Stimulated activated naive CD8-positive, alpha-beta T cell treated with anti-CD3 and anti-CD28 coated beads, Interleukin-15, Interleukin-2, amounts not matched to agents 100 ng/mL and 50 ng/mL, for 24 hours (primary cell): ENCODE results near the gene TMEM220.

Source experiments
- H3K27ac Mint-ChIP-seq: one replicate; pipeline ENCODE4 v1.8.0; 2021; ENCODE audit warnings: mild to moderate bottlenecking, mixed read lengths
- H3K27me3 Mint-ChIP-seq: one replicate; pipeline ENCODE4 v1.8.0; 2021; ENCODE audit warnings: mixed read lengths
- H3K36me3 Mint-ChIP-seq: one replicate; pipeline ENCODE4 v1.8.0; 2021; ENCODE audit warnings: low read depth, mixed read lengths
- H3K4me1 Mint-ChIP-seq: one replicate; pipeline ENCODE4 v1.8.0; 2021; ENCODE audit warnings: low read depth, mixed read lengths
- H3K4me3 Mint-ChIP-seq: one replicate; pipeline ENCODE4 v1.8.0; 2021; ENCODE audit warnings: mild to moderate bottlenecking, mixed read lengths
- H3K9me3 Mint-ChIP-seq: one replicate; pipeline ENCODE4 v1.8.0; 2021; ENCODE audit warnings: mixed read lengths

TMEM220 gene

GRCh38 chr17:10761281-10761680 lies 31.5 kb upstream of the TMEM220 start:
- Mint-ChIP-seq H3K4me1 (no peaks in the 10 kb centered on the region), H3K4me3 (no peak overlapping the region), H3K27me3 (no peaks in the 10 kb centered on the region), H3K9me3 (peaks cover 3% of the 10 kb centered on the region), H3K27ac (no peak overlapping the region), H3K36me3 (no peaks in the 10 kb centered on the region)

GRCh38 chr17:10758062-10758461 lies 28.2 kb upstream of the TMEM220 start:
- H3K27ac Mint-ChIP-seq, result no peak overlapping the region
- H3K4me3 Mint-ChIP-seq, result no peak overlapping the region
- H3K9me3 Mint-ChIP-seq, result no peaks in the 10 kb centered on the region
- H3K27me3 Mint-ChIP-seq, result no peaks in the 10 kb centered on the region
- no peaks in the 10 kb centered on the region for H3K36me3 Mint-ChIP-seq
- H3K4me1 Mint-ChIP-seq, result no peaks in the 10 kb centered on the region

DNA sequence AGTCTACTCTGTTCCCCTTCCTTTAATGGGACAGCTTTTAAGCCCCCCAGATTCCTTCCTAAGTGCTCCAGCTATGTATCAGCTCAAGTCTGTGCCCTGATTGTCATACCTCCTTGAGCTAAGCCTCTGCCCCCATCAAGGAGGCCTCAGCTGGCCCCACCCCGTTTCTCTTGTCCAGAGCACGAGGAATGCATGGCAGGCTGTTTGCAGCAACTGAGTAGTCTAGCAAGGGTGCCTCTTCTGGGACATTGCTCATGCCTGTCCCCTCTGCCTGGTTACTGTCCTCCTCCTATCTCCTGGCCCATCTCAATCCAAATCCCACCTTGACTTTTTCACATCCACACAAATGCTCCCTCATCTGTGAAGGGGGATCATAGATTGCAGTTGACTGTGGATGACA lies 27.8 kb upstream of the TMEM220 start:
- Mint-ChIP-seq H3K27ac (no peak overlapping the region), H3K4me3 (no peak overlapping the region), H3K27me3 (no peaks in the 10 kb centered on the region), H3K9me3 (no peaks in the 10 kb centered on the region), H3K4me1 (no peaks in the 10 kb centered on the region), H3K36me3 (no peaks in the 10 kb centered on the region)

DNA sequence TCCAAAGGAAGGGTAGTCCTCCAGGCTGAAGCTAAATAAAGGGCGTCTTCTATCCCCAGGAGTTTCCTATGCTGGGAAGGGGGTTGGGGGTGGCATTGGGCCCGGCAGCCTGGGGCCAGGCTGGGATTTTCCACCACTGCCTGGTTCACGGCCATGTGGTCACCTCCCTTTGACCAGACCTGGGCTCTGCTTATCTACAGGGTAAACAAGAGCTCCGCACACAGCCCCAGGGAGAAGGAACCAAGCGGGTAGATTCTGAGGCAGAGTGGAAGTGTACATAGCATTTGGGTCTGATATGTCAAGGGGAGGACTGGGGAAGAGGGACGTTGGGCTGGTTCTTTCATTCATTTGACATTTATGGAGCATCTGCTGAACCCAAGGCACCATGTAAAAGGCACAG lies 27.2 kb upstream of the TMEM220 start:
- no peak overlapping the region for H3K4me3 Mint-ChIP-seq
- no peaks in the 10 kb centered on the region for H3K36me3 Mint-ChIP-seq
- H3K27me3 Mint-ChIP-seq, result no peaks in the 10 kb centered on the region
- no peaks in the 10 kb centered on the region for H3K9me3 Mint-ChIP-seq
- no peak overlapping the region for H3K27ac Mint-ChIP-seq
- H3K4me1 Mint-ChIP-seq, result no peaks in the 10 kb centered on the region

- Mint-ChIP-seq H3K36me3 (no peaks in the 10 kb centered on the region), H3K27me3 (no peaks in the 10 kb centered on the region), H3K27ac (no peak overlapping the region), H3K4me1 (no peaks in the 10 kb centered on the region), H3K4me3 (no peak overlapping the region), H3K9me3 (no peaks in the 10 kb centered on the region)
These were observed 26.8 kb upstream of the TMEM220 start for GRCh38 chr17:10756619-10757018.

GRCh38 chr17:10756185-10756584 lies 26.4 kb upstream of the TMEM220 start:
- Mint-ChIP-seq H3K4me3 (no peak overlapping the region), H3K9me3 (no peaks in the 10 kb centered on the region), H3K4me1 (no peaks in the 10 kb centered on the region), H3K27me3 (no peaks in the 10 kb centered on the region), H3K36me3 (no peaks in the 10 kb centered on the region), H3K27ac (no peak overlapping the region)

DNA sequence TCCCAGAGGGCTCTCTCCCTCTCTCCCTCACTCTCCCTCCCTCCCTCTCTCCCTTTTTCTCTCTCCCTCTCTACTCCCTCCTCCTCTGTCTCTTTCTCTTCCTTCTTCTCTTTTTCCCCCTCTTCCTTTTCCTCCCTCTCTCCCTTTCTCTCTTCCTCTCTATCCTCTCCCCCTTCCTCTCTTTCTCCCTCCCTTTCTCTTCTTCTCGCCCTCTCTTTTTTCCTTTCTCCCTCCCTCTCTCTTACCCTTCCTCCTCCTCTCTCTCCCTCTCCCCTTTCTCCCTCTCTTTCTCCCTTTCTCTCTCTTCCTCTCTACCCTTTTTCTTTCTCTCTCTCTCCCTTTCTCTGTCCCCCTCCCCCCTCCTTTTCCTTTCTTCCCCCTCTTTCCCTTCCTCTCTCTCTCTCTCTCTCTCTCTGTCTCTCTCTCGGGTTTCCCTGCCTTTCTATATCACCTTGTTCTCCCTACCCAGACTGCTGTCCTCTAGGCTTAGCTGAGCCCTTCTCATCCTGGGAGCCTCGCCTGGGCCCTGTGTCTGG lies 25.8 kb upstream of the TMEM220 start:
- Mint-ChIP-seq H3K9me3 (no peaks in the 10 kb centered on the region), H3K27me3 (no peaks in the 10 kb centered on the region), H3K27ac (no peak overlapping the region), H3K36me3 (no peaks in the 10 kb centered on the region), H3K4me3 (no peak overlapping the region), H3K4me1 (no peaks in the 10 kb centered on the region)

DNA sequence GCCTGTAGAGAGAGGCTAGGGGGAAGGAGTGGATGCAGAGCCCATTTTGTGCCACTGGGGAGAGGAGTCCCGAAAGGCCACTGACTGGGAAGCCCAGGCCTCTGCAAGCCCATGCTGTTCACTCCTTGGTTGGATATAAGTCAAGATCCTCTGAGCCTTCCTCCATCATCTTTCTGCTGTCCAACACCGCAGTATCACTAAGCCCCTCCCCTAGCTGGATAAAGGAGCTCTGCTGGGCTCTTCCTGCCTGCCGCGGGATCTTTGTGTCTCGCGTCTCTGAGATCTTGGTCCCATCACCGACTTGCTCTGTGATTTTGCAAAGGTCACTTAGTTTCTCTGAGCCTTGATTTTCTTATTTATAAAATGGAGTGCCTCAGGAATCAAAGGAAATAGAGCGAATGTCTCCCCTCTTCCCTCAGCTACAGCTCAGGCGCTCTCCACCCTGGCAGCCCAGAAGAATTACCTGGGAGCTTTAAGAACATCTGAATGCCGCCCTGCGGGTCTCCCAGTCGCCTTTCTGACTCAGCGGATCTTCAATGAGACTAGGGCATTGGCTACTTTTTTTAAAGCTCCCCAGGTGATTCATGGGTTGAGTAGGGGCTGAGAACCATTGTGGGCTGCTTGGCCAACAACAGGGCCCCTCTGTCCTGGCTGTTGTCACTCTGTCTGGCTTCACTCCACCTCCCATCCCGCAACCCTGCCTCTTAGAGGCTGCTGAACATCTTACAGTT lies 25.2 kb upstream of the TMEM220 start:
- Mint-ChIP-seq H3K27me3 (no peaks in the 10 kb centered on the region), H3K4me1 (no peaks in the 10 kb centered on the region), H3K36me3 (no peaks in the 10 kb centered on the region), H3K4me3 (no peak overlapping the region), H3K27ac (no peak overlapping the region), H3K9me3 (no peaks in the 10 kb centered on the region)

DNA sequence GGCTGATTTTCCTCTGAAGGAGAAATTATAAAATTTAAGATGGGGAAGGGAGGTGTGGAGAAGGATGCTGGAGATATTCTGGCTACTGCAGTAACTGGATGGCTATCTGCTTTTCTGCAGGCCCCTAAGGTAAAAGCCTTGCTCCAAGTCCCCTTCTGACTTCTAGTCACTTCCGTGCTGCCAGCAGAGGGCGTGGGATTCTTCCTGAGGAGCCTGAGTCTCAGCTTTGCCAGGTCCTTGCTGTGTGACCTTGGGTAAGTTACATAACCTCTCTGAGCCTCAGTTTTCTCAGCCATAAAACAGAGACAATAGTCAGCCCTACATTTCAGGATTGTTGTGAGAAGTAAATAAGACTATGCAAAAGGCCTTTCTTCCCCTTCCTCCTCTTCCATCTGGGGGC lies 24.3 kb upstream of the TMEM220 start:
- Mint-ChIP-seq H3K27me3 (no peaks in the 10 kb centered on the region), H3K9me3 (no peaks in the 10 kb centered on the region), H3K4me1 (no peaks in the 10 kb centered on the region), H3K27ac (no peak overlapping the region), H3K4me3 (no peak overlapping the region), H3K36me3 (no peaks in the 10 kb centered on the region)

DNA sequence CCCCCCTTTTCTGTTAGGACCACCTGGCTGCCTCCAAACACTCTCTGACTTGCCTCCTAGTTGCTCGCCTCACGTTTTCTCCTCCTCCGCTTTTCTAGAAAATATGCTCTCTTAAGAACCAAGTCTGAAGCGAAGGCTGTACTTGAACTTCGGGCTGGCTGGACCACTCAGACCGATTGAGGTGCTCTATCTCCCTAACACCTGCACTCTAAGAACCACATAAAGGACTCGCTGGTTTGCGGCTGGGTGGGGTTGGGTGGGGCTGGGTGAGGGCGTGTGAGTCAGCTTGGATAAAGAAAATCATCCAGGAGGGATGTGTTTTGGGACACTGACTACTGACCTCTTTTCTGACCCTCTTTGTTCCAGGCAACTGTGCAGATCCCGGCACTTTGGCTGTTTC lies 22.9 kb upstream of the TMEM220 start:
- no peaks in the 10 kb centered on the region for H3K4me1 Mint-ChIP-seq
- no peak overlapping the region for H3K4me3 Mint-ChIP-seq
- no peaks in the 10 kb centered on the region for H3K9me3 Mint-ChIP-seq
- H3K36me3 Mint-ChIP-seq, result no peaks in the 10 kb centered on the region
- no peaks in the 10 kb centered on the region for H3K27me3 Mint-ChIP-seq
- no peak overlapping the region for H3K27ac Mint-ChIP-seq

GRCh38 chr17:10751563-10751962 lies 21.7 kb upstream of the TMEM220 start:
- H3K27ac Mint-ChIP-seq, result no peak overlapping the region
- no peaks in the 10 kb centered on the region for H3K9me3 Mint-ChIP-seq
- no peaks in the 10 kb centered on the region for H3K4me1 Mint-ChIP-seq
- H3K27me3 Mint-ChIP-seq, result no peaks in the 10 kb centered on the region
- no peaks in the 10 kb centered on the region for H3K36me3 Mint-ChIP-seq
- no peak overlapping the region for H3K4me3 Mint-ChIP-seq

GRCh38 chr17:10750210-10750609 lies 20.4 kb upstream of the TMEM220 start:
- Mint-ChIP-seq H3K36me3 (no peaks in the 10 kb centered on the region), H3K9me3 (no peaks in the 10 kb centered on the region), H3K27ac (no peak overlapping the region), H3K4me1 (no peaks in the 10 kb centered on the region), H3K4me3 (no peak overlapping the region), H3K27me3 (no peaks in the 10 kb centered on the region)

GRCh38 chr17:10748531-10749181 lies 18.8 kb upstream of the TMEM220 start:
- Mint-ChIP-seq H3K4me3 (no peak overlapping the region), H3K27me3 (no peaks in the 10 kb centered on the region), H3K27ac (no peak overlapping the region), H3K9me3 (no peaks in the 10 kb centered on the region), H3K4me1 (peaks cover 9% of the 10 kb centered on the region), H3K36me3 (no peaks in the 10 kb centered on the region)

GRCh38 chr17:10745231-10745630 lies 15.4 kb upstream of the TMEM220 start:
- Mint-ChIP-seq H3K27ac (no peak overlapping the region), H3K9me3 (no peaks in the 10 kb centered on the region), H3K4me1 (peaks cover 9% of the 10 kb centered on the region), H3K4me3 (no peak overlapping the region), H3K27me3 (no peaks in the 10 kb centered on the region), H3K36me3 (no peaks in the 10 kb centered on the region)

DNA sequence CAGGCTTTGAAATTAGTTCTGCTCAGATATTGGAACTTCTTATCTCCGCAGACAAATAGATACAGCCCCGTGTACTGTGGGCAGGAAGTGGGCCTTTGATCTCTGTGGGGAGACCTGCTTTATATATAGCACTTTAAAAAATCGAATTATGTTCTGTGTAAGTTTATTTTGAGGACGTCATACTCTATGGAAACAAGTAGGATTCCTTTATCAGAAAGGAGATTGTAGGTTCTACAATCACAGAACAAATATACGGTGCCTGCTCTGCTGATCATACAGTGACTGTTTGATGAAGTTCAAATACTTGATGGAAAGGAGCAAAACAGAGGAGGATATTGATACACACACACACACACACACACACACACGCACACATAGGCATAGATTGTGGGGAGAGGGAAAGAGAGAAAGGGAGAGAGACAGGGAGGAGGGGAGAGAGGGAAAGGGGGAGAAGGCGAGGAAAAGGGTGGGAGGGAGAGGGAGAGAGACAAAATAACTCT lies 14.7 kb upstream of the TMEM220 start:
- Mint-ChIP-seq H3K4me1 (peaks cover 9% of the 10 kb centered on the region), H3K27me3 (no peaks in the 10 kb centered on the region), H3K36me3 (no peaks in the 10 kb centered on the region), H3K27ac (no peak overlapping the region), H3K9me3 (no peaks in the 10 kb centered on the region), H3K4me3 (no peak overlapping the region)
